Activated CD4-positive, alpha-beta T cell treated with anti-CD3 and anti-CD28 coated beads, Interleukin-2, Interleukin-4, amounts not matched to agents 100 ng/mL and 50 ng/mL, durations not matched to agents 16 hours and 8 hours (primary cell): ENCODE data around the gene SLFN12.
"Not testable (repeated sequence)": the region's sequence is repeated elsewhere in the genome, so short reads cannot be mapped to it uniquely, and the experiment has no call there.

Source experiments
- DNase-seq: peaks from one replicate; pipeline ENCODE4 v3.0.0-alpha.2; 2020; ENCODE audit warnings: low spot score

SLFN12 gene

DNA sequence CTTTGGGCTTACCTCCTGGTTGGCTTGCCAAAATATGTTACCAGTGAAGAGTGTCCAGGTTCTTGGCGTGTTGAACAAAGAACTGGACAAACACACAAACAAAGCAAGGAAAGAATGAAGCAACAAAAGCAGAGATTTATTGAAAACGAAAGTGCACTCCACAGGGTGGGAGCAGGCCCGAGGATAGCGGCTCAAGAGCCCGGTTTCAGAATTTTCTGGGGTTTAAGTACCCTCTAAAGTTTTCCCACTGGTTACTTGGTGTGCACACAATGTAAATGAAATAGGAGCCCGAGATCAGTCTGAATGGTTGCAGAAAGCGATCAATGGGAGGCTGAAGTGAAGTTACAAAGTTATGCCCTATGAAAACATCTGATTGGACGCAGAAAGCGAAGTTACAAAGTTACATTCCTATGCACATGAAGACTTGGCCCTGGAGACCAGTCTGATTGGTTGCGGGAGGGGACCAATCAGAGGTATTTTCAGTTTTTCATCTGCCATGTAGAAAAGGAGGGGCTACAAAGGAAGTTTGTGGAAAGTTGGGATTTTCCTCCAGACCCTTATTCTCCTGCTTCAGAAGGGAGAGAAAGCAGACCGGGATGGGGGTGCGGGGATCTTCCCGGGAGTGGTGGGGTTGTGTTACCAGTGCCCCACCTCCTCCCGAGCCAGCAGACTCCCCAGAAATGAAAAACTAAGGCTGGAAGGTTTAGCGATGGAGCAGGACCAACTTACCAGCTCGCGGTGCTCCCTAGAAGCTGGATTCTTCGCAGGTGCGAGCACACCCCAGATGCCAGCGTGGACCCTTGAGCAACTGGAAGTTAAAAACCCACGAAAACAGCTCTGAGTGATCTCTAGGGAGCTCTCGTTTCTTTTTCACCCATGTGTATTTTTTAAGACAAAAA lies at the start of gene SLFN12:
SLFN12 (minus strand) TSS at position 325 of the 899 bp plus-strand sequence. CDS start 9,472 bp downstream, outside the sequence.
- DNase-seq, result peak; percentile 73

DNA sequence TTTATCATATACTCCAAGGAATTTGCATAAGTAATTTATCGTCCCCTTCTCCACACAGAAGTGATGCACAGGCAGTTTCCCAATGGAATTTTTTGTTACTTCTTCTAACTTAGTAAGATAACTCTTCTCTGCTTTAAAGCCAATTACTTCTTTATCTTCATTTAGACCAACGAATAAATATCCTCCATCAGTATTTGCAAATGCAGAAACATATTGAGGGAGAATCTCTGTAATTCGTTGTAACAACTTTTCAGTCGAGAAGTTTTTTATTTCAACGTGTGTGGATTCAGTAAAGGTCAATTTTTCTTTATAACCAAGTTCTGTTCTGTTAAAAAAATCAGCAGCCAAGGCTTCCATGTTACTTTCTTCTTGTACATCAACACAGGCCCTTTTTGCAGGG lies 47.0 kb upstream of the SLFN12 start:
- DNase-seq, result no peak

DNA sequence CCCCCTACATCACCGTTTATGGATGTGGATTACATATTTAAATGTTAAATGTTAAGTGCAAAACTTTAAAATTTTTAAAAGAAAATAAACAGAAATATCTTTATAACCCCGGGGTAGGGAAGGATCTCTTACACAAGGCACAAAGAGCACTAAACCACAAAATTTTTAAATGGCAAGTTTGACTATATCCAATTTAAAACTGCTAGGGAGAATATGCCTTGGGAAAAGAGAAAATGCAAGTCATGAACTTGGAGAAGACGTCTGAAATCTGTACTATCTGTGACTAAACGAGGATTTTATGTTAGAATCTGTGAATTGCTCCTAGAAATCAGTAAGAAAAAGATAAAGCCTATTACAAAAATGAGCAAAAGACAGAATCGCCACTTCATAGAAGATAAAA lies 44.9 kb upstream of the SLFN12 start:
- DNase-seq, result no peak

DNA sequence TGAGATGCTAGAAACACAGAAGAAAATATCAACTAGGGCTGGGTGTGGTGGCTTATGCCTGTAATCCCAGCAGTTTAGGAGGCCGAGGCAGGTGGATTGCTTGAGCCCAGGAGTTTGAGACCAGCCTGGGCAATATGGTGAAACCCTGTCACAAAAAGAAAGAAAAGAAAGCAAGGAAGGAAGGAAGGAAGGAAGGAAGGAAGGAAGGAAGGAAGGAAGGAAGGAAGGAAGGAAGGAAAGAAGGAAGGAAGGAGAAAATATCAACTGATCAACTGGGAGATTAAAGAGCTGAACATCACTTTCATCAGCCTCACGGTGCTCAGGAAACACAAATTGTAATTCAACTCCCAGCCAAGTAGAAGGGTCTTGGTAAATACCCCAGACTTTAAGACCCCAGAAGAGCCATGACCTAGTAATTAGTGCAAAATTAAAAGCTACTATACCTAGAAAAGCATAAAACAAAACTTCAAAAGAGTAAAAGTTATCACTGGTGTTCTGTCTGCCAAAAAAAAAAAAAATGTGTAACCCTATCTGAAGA lies 44.1 kb upstream of the SLFN12 start:
- DNase-seq, result no peak

DNA sequence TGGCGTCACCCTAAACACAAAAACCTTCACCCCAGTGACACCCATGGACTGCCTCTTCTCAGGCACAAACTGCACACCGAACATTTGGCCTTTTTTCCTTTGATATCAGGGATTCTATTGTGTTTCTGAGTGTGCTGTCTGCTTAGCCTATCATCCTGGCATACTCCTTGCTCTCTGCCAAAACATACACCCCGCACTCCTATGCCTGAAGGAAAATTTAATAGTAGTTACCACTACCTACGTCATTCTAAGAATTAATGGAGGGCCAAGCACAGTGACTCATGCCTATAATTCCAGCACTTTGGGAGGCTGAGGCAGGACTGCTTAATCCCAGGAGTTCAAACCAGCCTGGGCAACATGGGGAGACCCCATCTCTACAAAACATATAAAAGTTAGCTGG lies 36.2 kb upstream of the SLFN12 start:
- DNase-seq, result no peak

DNA sequence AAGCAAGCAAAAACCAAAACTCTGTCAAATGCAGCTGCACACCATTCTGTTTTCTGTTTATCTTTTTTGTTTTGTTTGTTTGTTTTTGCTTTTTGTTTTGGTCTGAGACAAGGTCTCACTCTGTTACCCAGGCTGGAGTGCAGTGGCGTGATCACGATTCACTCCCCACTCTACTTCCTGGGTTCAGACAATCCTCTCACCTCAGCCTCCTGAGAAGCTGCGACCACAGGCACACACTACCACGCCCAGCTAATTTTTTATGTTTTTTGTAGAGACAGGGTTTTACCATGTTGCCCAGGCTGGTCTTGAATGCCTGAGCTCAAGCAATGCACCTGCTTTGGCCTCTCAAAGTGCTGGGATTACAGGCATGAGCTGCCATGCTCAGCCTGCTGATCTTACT lies 35.5 kb upstream of the SLFN12 start:
- DNase-seq, result no peak

DNA sequence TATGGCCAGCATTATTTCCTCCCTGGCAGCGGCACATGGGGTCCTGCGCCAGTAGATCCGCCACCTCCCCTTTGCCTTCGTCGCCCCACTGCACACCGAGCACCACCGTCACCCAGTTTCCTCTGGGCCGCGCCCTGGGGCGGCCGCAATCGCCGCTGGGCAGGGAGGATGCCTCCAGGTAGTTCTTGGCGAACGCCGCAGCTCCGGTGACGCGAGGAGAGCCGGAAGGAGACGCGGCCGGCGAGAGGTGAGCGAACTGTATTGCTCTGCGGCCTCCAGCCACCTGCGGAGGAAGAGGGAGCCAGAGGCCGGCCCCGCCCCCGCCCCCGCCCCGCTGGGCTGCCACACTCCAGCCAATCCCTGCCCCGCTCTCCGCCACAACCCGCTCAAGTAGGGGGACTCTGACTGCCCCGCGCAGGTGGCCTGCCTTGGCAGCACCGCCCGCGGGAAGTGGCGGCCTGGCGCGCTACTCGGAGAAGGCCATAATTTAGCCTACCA lies 28.1 kb upstream of the SLFN12 start:
- DNase-seq, result peak; percentile 38

DNA sequence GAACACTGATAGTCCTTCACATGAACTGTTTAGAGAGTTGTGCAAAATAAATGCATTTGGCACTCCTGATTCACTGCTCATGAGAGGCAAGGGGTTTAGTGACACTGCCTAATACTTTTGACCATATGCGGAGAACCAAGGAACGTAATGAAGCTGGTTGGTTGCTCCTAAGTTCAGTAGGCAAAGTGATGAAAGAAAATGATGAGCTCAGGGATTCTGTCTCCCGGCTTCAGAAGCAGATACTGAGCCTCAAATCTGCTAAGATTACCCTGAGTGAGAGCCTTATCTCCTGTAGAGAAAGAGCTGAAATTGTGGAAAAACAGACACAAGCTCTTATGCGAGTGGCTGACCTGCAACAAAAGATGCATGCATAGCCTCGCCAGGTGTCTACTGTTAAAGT lies 21.7 kb upstream of the SLFN12 start:
- DNase-seq, result not testable (repeated sequence)

DNA sequence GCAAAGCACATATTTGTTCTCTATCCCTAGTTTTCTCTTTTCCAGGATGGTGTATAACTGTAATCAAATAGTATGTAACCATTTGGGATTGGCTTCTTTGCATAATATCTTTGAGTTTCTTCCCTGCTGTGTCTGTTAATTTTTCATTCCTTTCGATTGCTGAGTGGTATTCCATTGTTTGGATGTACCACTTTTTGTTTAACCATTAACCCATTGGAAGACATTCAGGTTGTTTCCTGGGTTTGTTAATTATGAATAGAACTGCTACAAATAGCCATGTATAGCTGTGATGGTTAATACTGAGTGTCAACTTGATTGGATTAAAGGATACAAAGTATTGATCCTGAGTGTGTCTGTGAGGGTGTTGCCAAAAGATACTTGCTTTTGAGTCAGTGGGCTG lies 20.9 kb upstream of the SLFN12 start:
- DNase-seq, result no peak

DNA sequence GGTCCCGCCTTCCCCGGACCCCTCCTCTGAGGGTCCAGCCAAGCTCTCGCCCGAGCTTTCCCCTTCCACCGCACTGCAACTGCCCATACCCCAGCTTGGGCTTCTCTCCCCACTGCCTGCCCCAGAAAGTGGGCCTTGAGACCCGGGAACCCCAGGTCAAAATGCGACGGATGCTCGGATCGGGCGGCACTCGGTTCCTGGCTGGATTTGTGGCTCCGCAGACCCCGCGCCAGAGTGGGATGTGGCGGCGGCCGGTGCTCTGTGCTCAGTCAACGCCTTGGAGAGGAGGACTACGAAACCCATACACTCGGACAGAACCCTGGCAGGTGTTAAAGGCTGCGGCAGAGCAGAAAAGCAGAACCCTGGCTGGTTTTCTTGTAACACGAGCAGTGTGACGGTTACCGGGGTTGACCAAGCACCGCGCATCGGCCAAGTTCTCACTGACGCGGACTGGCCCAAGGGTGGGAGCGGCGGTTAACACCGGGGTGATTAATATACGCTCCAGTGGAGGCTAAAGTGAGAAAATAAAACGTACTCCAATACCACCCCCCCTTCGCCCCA lies 17.2 kb upstream of the SLFN12 start:
- no peak for DNase-seq

DNA sequence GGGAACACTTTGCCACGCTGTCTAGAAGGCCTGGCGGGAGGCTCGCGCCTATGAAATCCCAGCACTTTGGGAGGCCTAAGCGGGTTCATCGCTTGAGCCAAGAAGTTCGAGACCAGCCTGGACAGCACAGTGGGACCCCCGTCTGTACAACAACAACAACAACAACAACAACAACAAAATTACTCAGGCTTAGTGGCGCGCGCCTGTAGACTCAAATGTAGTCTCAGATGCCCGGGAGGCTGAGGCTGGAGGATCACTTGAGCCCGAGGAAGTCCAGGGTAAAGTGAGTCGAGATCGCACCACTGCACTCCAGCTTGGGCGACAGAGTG lies 16.6 kb upstream of the SLFN12 start:
- no peak for DNase-seq

DNA sequence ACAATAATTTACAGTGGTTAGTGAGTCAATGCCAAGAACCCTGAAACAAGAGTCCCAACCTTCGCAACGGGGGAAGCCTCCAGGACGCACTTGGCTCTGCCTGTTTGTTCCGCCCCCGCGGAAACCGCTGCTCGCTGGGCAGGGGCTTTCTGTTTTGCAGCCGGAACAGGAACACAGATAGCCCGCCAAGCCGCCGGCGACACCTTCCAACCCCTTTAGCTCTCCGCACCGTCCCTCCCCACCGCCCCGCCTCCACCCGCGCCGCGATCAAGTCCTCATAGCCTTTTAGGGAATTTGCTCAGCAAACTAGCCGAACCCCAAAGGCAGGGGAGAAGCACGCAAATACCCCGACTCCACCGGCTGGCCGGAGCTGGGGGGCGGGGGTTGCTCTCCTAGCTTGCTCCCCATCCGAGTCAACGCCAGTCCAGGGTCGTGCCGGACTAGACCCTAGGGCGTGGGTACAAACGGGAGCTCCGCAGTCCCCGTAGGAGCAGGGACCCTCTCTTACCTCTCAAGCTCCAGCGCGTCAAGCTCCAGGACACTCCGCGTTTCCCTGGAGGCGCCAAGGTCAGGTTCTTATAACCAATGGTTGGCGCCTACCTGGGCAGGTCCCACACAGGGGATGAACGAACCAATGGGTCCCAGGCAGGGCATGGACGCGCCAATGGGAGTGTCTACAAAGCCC lies 16.1 kb upstream of the SLFN12 start, which contains the start of gene SLFN13:
SLFN13 (minus strand) TSS at position 553 of the 685 bp plus-strand sequence. CDS start 3,086 bp downstream, outside the sequence.
- peak; percentile 90 for DNase-seq

DNA sequence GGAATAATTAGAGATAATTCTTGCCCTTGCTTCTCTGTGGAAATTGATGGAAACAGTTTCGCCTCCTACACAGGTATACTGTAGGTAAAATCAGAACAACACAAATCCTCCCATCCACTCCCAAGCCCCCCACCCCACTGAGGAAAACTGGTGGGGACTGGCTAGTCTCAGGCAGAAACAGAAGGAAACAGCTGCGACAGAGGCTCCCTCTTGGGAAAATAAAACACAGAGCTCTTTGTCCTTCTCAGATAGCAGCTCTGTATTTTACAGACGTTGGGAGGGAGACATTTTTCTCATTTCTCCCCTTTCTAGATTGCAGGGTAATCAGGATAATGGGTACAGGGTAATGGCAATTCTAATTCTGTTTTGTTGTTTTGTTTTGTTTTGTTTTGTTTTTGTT lies 15.2 kb upstream of the SLFN12 start:
- DNase-seq, result no peak

DNA sequence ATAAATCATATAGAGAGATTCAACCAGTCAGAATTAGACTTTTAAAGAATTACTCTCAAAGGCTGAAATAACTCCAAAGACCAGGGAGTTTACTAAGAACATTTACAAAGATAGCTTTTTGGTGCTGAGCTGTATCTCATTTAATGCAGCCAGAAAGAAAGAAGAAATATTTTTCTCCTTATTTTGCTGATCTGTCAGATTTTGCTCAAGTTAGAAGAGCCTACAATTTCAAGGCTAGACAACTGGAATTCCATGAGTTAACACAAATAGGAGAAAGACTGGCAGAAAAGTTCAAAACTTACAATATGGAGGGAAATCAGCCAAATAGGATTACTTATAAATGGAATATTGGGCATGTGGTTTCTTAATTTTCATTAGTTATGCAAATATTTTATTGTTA lies 6.1 kb upstream of the SLFN12 start:
- no peak for DNase-seq

DNA sequence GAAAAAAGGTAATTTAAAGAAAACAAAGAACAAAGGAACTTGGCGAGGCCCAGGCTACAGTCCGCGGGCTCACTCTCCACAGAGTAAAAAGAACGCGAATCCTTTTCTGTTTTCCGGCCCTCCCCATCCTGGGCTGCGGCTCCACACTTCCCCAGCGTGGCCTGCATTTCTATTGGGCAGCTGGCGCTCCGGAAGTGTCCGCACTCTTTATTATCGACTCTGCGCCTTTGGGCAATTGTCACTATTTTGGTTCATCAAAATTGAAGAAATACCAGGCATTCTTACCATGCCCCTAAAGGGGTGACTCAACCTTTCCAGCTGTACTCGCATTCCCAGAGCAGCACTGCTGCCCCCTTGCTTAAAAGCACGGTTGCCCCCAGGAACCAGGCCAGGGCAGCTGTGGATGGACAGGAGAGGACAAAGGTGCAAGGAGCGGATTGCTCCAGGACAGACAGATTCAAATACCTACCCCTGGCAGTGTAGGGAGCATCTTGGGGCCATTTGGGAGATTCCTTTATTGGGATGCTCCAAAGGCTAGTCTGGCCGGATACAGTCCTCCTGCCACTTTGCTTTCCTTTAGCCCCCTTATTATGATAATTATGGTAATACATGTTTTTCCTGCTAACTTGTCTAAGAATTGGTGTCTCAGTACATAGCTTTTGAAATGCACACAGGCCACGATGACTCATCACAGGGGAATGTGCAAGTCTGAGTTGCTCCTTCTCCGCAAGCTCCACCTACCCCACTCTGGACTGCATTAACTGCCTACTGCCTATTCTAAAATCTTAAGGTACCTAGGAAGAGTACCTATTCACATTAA lies 985 bp upstream of the SLFN12 start:
- peak; percentile 85 for DNase-seq

DNA sequence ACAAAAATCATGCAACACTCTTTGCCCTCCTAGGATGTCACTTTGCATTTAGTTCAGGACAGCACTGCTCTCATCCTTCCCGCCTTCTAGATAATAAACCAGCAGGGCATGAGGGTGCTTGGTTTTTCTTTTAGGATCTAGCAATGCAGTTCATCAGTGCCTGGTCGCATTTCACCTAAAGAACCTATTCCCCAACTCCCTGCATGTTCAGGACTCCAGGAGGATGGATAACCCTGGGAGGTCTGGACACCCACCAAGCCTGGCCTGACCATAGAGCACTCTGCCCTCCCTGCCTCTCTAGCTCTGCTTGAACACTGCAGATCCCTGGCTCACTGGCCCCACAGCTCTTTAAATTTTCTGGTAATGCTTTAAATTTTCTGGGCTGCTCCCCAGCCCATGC lies 2.6 kb downstream of the SLFN12 start:
- no peak for DNase-seq

DNA sequence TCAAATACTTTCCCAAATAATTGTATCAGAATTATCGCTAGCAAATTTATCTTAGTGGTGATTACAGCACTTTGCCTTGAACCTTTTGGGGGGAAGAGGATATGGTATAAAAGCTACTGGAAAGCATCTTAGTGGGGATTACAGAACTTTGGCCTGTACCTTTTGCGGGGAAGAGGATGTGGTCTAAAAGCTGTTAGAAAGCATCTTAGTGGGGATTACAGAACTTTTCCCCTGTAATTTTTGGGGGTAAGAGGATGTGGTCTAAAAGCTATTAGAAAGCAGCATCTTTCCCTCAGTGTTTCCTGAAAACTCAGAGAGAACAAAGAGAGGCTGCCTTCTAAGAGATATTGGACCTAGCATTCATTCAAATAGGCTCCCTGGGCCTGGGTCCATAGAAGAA lies 4.1 kb downstream of the SLFN12 start:
- DNase-seq, result no peak

DNA sequence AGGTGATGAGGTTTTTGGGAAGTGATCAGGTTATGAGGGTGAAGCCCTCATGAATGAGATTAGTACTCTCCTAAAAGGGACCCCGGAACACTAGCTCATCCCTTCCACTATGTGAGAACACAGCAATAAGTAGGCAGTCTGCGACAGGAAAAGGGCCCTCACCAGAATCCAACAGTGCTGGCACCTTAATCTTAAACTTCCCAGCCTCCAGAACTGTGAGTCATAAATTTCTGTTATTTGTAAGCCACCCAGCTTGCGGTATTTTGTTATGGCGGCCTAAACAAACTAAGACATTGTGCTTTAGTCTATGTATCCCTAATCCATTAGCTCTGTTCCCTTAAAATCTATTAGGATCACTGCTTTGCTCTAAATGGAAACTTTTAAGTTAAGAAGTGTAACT lies 8.5 kb downstream of the SLFN12 start:
- DNase-seq, result no peak

DNA sequence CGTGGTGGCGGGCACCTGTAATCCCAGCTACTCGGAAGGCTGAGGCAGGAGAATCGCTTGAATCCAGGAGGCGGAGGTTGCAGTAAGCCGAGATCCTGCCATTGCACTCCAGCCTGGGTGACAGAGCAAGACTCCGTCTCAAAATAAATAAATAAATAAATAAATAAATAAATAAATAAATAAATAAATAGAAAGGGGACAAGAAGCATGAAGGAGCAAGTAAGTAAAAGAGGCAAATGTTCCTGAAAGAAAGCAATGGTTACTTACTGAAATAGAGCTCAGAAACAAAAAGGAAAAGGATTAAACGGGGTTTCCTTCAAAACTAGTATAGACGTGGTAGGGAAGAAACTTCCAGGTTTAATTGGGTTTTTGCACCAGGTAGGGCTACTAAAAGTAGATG lies 11.2 kb downstream of the SLFN12 start:
- not testable (repeated sequence) for DNase-seq

DNA sequence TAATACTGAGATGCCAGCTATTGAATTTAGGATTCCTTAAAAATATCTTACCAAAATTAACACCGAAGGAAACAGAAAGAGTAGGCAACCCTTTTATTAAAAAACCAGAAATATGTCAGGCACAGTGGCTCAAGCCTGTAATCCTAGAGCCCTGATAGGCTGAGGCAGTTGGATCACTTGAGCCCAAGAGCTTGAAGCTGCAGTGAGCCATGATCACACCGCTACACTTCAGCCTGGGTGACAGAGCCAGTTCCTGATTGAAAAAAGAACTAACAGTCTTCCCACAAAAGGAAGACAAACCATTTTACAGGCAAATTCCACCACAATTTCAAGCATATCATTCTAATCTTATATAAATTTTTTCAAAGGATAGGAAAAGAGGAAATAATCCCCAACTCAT lies 15.6 kb downstream of the SLFN12 start:
- DNase-seq, result no peak

DNA sequence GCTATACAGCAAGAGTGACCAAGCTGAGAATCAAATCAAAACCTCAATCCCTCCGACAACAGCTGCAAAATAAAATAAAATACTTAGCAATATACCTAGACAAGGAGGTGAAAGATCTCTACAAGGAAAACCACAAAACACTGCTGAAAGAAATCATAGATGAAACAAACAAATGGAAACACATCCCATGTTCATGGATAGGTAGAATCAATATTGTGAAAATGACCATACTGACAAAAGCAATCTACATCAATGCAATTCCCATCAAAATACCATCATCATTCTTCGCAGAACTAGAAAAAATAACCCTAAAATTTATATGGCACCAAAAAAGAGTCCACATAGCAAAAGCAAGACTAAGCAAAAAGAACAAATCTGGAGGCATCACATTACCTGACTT lies 17.6 kb downstream of the SLFN12 start:
- DNase-seq, result not testable (repeated sequence)

DNA sequence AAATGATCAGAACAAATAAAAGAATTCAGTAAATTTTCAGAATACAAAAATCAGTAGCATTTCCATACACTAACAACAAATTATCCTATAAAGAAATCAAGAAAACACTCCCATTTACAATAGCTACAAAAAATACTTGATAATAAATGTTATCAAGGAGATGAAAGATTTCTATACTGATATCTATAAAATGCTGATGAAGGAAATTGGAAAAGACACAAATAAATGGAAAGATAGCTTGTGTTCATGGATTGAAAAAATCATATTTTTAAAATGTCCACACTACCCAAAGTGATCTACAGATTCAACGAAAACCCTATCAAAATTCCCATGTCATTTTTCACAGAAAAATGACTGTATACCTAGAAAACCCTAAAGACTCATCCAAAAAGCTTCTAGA lies 18.1 kb downstream of the SLFN12 start:
- DNase-seq, result no peak
